ENCODE results near the gene CXCR3.
A peak's percentile ranks its signal among the peaks of the same experiment; 100 is the strongest.

Gene CXCR3

DNA sequence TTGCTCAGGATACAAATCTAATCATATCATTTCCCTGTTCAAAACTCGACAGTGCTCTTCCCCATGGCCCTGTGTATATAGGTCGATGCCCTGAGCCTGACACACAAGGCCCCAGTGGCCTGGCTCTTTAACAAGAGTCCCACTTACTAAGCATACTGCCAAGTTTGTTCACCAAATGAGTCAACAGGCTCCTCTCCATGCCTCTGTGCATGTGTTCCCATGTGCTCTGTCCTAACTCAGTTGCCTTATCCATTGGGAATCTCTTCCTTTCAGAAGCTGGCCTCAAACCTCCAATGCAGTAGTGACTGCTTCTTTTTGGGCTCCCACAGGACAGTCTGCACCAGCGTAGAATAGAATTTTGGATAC, 18.9 kb upstream of the CXCR3 start:
- DNase-seq (ENCODE audit: low read depth in 1 of 2, low spot score in 1 of 2): no peak

GRCh38 chrX:71636438-71637252, 18.3 kb upstream of the CXCR3 start:
- no peak for DNase-seq (ENCODE audit: low read depth in 1 of 2, low spot score in 1 of 2)

- DNase-seq (ENCODE audit: low read depth in 1 of 2, low spot score in 1 of 2): no peak
Observed at GRCh38 chrX:71634366-71634765, 16.1 kb upstream of the CXCR3 start.

- DNase-seq (ENCODE audit: low read depth in 1 of 2, low spot score in 1 of 2): no peak
Observed at GRCh38 chrX:71632923-71633657, 14.8 kb upstream of the CXCR3 start.

DNA sequence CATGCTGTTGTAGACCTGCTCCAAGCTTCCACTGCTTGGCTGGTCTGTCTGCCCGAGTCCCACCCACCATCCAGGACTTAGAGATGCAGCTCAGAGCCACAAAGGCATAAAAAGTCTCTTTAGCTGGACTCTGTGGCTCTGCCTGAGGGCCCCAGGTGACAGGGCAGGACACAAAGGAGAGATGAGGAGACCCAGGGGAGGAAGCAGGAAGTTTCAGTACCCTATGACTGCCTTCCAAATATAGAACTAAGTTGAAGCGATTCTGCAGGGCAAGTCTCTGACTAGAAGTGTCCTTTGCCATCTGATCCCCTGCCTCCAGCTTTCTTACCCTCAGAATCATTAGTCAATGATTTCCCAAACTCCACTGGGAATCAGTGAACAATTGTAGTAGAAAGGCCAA, 11.2 kb upstream of the CXCR3 start:
- no peak for DNase-seq (ENCODE audit: low read depth in 1 of 2, low spot score in 1 of 2)

- no peak for DNase-seq (ENCODE audit: low read depth in 1 of 2, low spot score in 1 of 2)
Observed at GRCh38 chrX:71627588-71628404, 9.5 kb upstream of the CXCR3 start.

DNA sequence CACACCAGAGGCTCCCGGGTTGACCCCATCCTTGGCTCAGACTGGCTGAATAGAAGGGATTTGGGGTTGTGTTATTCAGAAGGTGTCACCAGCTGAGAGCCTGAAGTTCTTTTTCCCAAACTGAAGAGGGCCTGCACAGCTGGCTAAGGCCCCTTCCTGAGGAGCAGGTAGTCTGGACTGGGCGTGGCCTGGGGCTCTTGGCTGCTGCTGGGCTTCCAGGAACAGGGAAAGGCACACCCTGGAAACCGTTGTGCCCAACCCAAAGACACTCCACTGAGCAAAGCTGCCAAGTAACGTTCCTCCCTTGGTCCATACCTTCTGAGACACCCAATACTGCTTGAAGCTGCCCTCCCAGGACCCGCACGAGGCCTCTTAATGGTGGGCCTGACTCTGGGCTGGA, 8.3 kb upstream of the CXCR3 start:
- DNase-seq (ENCODE audit: low read depth in 1 of 2, low spot score in 1 of 2): no peak

DNA sequence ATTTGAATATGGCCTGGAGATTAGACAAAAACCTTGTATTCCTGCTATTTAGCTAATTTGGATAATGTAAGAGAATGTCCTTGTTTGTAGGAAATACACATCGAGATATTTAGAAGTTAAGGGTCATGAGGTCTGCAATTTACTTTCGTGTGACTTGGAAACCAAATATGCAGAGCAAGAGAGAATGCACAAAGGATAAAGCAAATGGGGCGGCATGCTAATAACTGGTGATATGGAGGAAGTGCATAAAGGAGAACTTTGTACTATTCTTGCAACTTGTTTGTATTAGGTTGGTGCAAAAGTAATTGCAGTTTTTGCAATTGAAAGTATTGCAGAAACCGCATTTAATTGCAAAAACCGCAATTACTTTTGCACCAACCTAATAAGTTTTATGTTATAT, 7.2 kb upstream of the CXCR3 start:
- DNase-seq (ENCODE audit: low read depth in 1 of 2, low spot score in 1 of 2): no peak

GRCh38 chrX:71623714-71624113, 5.4 kb upstream of the CXCR3 start:
- DNase-seq (ENCODE audit: low read depth in 1 of 2, low spot score in 1 of 2): no peak

DNA sequence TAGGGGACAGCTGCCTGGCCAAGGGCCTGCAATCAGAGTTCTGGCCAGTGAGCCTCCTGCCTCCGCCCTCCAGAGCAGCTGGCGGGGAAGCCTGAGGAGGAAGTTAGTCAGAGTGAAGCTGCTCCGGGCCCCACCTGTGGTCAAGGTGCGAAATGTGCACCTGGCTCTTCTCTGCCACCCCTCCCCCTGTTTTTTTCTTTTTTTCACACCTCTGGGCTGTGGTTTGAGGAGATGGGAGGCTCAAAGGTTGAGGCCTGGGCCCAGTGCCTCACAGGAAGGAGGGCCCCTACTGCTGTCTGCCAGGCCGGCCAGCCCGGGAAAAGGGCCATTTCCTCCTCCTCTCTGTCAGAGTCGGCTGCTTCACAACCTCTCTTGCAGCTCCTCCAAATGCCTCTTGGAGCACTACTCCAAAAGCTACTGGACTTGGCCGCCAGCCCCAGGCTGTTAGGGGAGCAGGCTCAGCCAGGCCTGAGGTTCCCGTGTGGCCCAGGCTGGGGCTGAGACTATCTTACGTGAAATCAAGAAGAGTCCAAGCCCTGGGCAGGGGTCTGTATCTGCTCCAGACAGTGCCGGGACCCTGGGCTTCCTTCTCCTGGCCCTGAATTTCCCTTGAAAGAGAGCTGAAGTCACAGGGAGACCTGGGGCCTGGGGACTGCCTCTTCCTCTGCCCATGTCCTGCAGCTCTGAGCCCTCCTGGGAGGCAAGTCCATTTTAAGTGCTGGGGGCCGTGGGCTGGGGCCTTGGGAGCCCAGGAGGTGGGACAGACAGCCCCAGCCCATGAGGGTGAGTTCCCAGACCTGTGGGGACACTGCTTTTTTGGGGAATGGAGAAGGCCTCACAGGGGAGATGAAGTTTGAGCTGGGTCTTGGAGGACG, 4.5 kb upstream of the CXCR3 start:
- peak; percentile 15 to 29 for DNase-seq (ENCODE audit: low read depth in 1 of 2, low spot score in 1 of 2)

DNA sequence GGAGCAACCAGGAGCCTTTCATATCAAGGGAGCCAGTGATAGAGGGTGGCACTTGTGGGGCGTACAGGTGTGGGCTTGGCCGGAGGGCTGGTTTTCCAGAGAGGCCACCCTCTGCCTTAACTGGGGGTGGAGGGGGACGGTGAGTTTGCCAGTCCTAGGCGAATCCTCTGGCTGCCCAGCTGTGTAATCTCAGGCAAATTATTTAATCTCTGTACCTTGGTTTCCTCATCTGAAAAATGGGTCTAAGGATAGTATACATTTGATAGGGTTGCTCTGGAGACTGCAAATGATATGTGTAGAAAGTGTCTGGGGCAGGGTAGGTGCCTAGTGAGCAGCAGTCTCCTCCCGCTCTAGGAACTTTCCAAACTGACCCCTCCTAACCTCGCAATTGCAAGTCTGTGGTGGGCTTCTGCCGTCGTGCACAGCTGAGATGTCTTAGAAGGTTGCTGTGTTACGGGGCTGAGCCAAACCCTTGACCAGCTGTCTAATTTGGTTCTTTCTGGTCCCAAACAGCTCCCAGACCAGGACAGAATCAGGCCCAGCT, 3.8 kb upstream of the CXCR3 start:
- DNase-seq (ENCODE audit: low read depth in 1 of 2, low spot score in 1 of 2): no peak

GRCh38 chrX:71621603-71622002, 3.3 kb upstream of the CXCR3 start:
- no peak for DNase-seq (ENCODE audit: low read depth in 1 of 2, low spot score in 1 of 2)

DNA sequence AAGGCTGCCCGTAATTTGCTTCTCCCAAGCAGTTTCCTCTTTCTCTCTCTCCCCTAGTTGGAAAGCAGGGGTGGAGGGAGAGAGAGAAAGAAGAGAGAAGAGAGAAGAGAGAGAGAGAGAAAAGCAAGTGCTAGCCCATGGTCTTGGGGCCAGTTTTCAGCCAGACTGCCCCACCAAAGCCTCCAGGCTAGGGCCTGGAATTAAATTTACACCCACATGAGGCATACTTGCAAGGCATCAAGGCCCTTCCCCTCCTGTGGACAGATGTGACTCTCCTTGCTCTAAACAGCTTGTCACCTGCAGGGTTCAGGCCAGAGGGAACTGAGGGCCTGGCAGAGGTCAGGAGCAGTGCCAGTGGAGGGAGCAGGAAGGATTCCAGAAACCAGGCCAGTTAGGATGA, 1.7 kb upstream of the CXCR3 start:
- no peak for DNase-seq (ENCODE audit: low read depth in 1 of 2, low spot score in 1 of 2)

- peak in 1 of 2 donors; percentile 26 for DNase-seq (ENCODE audit: low read depth in 1 of 2, low spot score in 1 of 2)
Observed at GRCh38 chrX:71619193-71619592, 882 bp upstream of the CXCR3 start.

DNA sequence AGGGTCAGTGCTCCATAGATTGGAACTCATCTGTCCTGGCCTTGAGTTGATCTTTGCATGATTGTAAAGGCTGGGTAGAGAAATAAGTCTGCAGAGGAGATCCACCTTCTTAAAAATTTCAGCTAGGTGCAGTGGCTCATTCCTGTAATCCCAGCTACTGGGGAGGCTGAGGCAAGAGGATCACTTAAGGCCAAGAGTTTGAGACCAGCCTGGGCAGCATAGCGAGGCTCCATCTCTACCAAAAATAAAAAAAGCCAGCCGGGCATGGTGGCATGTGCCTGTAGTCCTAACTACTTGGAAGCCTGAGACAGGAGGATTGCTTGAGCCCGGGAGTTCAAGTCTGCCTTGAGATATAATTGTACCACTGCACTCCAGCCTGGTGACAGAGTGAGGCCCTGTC, 476 bp upstream of the CXCR3 start:
- DNase-seq (ENCODE audit: low read depth in 1 of 2, low spot score in 1 of 2): no peak

GRCh38 chrX:71617742-71618141, 569 bp downstream of the CXCR3 start:
- no peak for DNase-seq (ENCODE audit: low read depth in 1 of 2, low spot score in 1 of 2)

- no peak for DNase-seq (ENCODE audit: low read depth in 1 of 2, low spot score in 1 of 2)
Observed at GRCh38 chrX:71616672-71617529, 1.4 kb downstream of the CXCR3 start.

DNA sequence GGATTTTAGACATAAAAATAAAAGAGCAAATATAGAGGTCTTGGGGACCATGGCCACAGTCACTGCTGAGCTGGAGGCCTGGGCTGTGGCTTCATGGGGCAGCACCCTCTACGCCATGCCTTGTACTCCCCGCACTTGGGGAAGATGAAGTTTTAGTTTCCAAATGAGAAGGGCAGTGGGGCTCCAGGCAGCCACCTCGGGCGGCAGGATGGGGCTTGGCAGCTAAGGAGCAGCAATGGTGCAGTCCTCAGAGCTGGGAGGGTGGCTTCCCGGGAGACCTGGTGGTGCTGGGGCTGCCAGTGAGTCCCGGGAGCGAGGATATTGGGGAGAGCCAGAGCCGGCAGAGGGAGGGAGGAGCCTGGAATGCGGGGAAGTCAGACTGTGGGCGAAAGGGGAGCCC, 2.4 kb downstream of the CXCR3 start:
- no peak for DNase-seq (ENCODE audit: low read depth in 1 of 2, low spot score in 1 of 2)

DNA sequence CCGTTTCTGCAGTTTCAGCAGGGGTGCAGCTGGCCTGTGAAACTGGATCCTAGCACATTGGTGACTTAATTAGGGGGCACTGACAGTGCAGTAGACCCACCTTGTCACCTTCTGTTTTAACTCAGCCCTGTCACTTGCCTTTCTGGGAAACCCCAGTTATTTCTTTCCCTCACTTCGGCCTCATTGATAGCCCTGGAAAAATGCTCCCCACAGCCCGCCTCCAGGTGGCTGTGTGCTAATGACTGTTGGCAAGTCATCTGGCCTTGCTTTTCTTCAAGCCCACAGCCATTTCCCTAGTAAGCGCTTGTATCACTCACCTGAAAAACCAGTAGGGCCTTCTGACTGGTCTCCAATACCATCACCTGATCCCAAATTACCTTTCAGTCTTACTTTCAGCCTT, 3.3 kb downstream of the CXCR3 start:
- DNase-seq (ENCODE audit: low read depth in 1 of 2, low spot score in 1 of 2): no peak

- DNase-seq (ENCODE audit: low read depth in 1 of 2, low spot score in 1 of 2): no peak
Observed at GRCh38 chrX:71612256-71612655, 6.1 kb downstream of the CXCR3 start.

Measured in stimulated activated CD4-positive, alpha-beta T cell treated with anti-CD3 and anti-CD28 coated beads, Interleukin-15, amount 100 ng/mL, for 1 hour (primary cell).